ENCODE data around the gene OPCML. TPM values are rescaled to one million over a fixed set of nuclear protein-coding genes. Genes with fewer than 3 reads are reported as not detected.

The OPCML gene
- total and polyA plus RNA-seq, 2 experiments from 2014 or later: 1.2 to 4.4 TPM

DNA sequence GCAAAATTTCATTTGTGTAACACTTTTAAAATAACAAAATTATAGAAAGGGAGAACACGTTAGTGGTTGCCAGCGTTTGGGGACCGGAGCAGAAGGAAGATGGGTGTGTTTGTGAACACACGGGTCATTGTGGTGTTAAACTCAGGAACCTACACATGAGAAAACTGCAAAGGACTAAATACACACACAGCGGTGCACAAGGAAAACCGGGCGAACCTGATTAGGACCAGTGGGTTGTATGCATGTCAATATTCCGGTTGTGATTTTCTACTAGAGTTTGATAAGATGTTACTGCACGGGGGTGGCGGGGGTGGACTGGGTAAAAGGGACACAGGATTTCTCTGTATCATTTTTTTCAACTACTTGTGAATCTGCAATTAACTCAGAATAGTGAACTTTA lies 351.2 kb downstream of the OPCML start:
- no peak overlapping the region for H3K4me2 ChIP-seq

More for the DNA sequence above, 351.2 kb downstream of the OPCML start:
- H3F3A ChIP-seq (replicated peaks; ENCODE audit: low read depth): no peaks in the 10 kb centered on the region
- Mint-ChIP-seq H3K4me1 (no peaks in the 10 kb centered on the region; the same call in 2 of the 3 replicates), H3K4me3 (no peak overlapping the region), H3K9me3 (no peaks in the 10 kb centered on the region), H3K36me3 (ENCODE audit: low read depth) (no peaks in the 10 kb centered on the region), H3K27me3 (ENCODE audit: insufficient read depth, low read depth, poor library complexity) (peaks cover 2% of the 10 kb centered on the region), H3K27ac (no peak overlapping the region)
- H3K4me3 ChIP-seq: no peak overlapping the region
- H3K27me3 ChIP-seq (ENCODE audit: insufficient read depth): no peaks in the 10 kb centered on the region
- no peaks in the 10 kb centered on the region for H4K20me1 ChIP-seq (replicated peaks; ENCODE audit: insufficient read depth)
- H2AFZ ChIP-seq: no peak overlapping the region
- H3K4me1 ChIP-seq (ENCODE audit: insufficient read depth): no peaks in the 10 kb centered on the region
- H3K79me2 ChIP-seq (replicated peaks; ENCODE audit: insufficient read depth): no peaks in the 10 kb centered on the region
- no peaks in the 10 kb centered on the region for H3K9me2 ChIP-seq (ENCODE audit: insufficient read depth)
- H3K27ac ChIP-seq (ENCODE audit: low read depth): no peak overlapping the region
- DNase-seq (ENCODE audit: low spot score): no peak
- no peak for TF ChIP-seq JUNB (IDR thresholded peaks at IDR 0.05; ENCODE audit: unreplicated experiment)
- no peak for TF ChIP-seq STAT1 (IDR thresholded peaks at IDR 0.05; ENCODE audit: unreplicated experiment)
- TF ChIP-seq, protein P1, sequence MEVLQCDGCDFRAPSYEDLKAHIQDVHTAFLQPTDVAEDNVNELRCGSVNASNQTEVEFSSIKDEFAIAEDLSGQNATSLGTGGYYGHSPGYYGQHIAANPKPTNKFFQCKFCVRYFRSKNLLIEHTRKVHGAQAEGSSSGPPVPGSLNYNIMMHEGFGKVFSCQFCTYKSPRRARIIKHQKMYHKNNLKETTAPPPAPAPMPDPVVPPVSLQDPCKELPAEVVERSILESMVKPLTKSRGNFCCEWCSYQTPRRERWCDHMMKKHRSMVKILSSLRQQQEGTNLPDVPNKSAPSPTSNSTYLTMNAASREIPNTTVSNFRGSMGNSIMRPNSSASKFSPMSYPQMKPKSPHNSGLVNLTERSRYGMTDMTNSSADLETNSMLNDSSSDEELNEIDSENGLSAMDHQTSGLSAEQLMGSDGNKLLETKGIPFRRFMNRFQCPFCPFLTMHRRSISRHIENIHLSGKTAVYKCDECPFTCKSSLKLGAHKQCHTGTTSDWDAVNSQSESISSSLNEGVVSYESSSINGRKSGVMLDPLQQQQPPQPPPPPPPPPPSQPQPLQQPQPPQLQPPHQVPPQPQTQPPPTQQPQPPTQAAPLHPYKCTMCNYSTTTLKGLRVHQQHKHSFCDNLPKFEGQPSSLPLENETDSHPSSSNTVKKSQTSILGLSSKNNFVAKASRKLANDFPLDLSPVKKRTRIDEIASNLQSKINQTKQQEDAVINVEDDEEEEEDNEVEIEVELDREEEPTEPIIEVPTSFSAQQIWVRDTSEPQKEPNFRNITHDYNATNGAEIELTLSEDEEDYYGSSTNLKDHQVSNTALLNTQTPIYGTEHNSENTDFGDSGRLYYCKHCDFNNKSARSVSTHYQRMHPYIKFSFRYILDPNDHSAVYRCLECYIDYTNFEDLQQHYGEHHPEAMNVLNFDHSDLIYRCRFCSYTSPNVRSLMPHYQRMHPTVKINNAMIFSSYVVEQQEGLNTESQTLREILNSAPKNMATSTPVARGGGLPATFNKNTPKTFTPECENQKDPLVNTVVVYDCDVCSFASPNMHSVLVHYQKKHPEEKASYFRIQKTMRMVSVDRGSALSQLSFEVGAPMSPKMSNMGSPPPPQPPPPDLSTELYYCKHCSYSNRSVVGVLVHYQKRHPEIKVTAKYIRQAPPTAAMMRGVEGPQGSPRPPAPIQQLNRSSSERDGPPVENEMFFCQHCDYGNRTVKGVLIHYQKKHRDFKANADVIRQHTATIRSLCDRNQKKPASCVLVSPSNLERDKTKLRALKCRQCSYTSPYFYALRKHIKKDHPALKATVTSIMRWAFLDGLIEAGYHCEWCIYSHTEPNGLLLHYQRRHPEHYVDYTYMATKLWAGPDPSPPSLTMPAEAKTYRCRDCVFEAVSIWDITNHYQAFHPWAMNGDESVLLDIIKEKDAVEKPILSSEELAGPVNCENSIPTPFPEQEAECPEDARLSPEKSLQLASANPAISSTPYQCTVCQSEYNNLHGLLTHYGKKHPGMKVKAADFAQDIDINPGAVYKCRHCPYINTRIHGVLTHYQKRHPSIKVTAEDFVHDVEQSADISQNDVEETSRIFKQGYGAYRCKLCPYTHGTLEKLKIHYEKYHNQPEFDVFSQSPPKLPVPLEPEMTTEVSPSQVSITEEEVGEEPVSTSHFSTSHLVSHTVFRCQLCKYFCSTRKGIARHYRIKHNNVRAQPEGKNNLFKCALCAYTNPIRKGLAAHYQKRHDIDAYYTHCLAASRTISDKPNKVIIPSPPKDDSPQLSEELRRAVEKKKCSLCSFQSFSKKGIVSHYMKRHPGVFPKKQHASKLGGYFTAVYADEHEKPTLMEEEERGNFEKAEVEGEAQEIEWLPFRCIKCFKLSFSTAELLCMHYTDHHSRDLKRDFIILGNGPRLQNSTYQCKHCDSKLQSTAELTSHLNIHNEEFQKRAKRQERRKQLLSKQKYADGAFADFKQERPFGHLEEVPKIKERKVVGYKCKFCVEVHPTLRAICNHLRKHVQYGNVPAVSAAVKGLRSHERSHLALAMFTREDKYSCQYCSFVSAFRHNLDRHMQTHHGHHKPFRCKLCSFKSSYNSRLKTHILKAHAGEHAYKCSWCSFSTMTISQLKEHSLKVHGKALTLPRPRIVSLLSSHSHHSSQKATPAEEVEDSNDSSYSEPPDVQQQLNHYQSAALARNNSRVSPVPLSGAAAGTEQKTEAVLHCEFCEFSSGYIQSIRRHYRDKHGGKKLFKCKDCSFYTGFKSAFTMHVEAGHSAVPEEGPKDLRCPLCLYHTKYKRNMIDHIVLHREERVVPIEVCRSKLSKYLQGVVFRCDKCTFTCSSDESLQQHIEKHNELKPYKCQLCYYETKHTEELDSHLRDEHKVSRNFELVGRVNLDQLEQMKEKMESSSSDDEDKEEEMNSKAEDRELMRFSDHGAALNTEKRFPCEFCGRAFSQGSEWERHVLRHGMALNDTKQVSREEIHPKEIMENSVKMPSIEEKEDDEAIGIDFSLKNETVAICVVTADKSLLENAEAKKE (CRISPR knock-in tag; IDR thresholded peaks at IDR 0.05): no peak
- no peak for TF ChIP-seq ZNF331 (CRISPR knock-in tag; IDR thresholded peaks at IDR 0.05; ENCODE audit: low read depth)
- TF ChIP-seq, protein P2, sequence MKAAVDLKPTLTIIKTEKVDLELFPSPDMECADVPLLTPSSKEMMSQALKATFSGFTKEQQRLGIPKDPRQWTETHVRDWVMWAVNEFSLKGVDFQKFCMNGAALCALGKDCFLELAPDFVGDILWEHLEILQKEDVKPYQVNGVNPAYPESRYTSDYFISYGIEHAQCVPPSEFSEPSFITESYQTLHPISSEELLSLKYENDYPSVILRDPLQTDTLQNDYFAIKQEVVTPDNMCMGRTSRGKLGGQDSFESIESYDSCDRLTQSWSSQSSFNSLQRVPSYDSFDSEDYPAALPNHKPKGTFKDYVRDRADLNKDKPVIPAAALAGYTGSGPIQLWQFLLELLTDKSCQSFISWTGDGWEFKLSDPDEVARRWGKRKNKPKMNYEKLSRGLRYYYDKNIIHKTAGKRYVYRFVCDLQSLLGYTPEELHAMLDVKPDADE (IDR thresholded peaks at IDR 0.05): no peak
- no peak for ATAC-seq
- no peaks in the 10 kb centered on the region for H3K36me3 ChIP-seq (ENCODE audit: insufficient read depth)

All from GM23338 (cell line).